Calu3 (cell line): ENCODE measurements around the gene LRTM1. TPM values are rescaled to one million over a fixed set of nuclear protein-coding genes. Genes with fewer than 3 reads are reported as not detected.

Experiments used
- BruUV-seq: library from RNA; stranded (reverse); fragments of 400-500 nt; replicated peaks from 2 replicates; lab custom pipeline; 2021; lab: Mats Ljungman, UMichigan
- CTCF ChIA-PET: fragments of 300-600 bp; sonication (Branson Sonifier 250); formaldehyde crosslinking; loops from one replicate; lab custom pipeline; 2022; ENCODE audit warnings: antibody characterized with exemption; lab: Charles Lee
- DNase-seq: peaks from one replicate; pipeline ENCODE4 v3.0.0; 2022
- H3K27ac Mint-ChIP-seq: one replicate; pipeline ENCODE4 v1.8.0; 2022; ENCODE audit warnings: mixed read lengths; ENCODE audit not compliant: unreplicated experiment
- H3K27me3 Mint-ChIP-seq: one replicate; pipeline ENCODE4 v1.8.0; 2022; ENCODE audit warnings: mixed read lengths; ENCODE audit not compliant: unreplicated experiment
- H3K36me3 Mint-ChIP-seq: one replicate; pipeline ENCODE4 v1.8.0; 2022; ENCODE audit warnings: mild to moderate bottlenecking, moderate library complexity, mixed read lengths; ENCODE audit not compliant: insufficient read depth, unreplicated experiment
- H3K4me1 Mint-ChIP-seq: one replicate; pipeline ENCODE4 v1.8.0; 2022; ENCODE audit warnings: mild to moderate bottlenecking, low read depth, mixed read lengths; ENCODE audit not compliant: unreplicated experiment
- H3K4me3 Mint-ChIP-seq: one replicate; pipeline ENCODE4 v1.8.0; 2022; ENCODE audit warnings: mild to moderate bottlenecking, low read depth, moderate library complexity, mixed read lengths; ENCODE audit not compliant: unreplicated experiment
- H3K9me3 Mint-ChIP-seq: one replicate; pipeline ENCODE4 v1.8.0; 2022; ENCODE audit warnings: low read depth, mixed read lengths; ENCODE audit not compliant: unreplicated experiment
- intact Hi-C: fragments of 100-400 bp; cut with micrococcal nuclease; formaldehyde crosslinking; loops from one replicate; pipeline ENCODE4 v1.10.0; 2022; ENCODE audit not compliant: unreplicated experiment
- total RNA-seq: library from RNA; stranded (reverse); gene quantifications from 2 replicates; pipeline ENCODE4 v1.2.3, GENCODE V29; 2022
- TF ChIP-seq, protein P1 (sequence below): fragments of 200-600 bp; IDR thresholded peaks from one replicate; pipeline ENCODE4 v1.8.0; 2022; ENCODE audit warnings: antibody characterized with exemption; ENCODE audit not compliant: unreplicated experiment

LRTM1 gene
- total RNA-seq, 1 experiment from 2014 or later, result not detected

DNA sequence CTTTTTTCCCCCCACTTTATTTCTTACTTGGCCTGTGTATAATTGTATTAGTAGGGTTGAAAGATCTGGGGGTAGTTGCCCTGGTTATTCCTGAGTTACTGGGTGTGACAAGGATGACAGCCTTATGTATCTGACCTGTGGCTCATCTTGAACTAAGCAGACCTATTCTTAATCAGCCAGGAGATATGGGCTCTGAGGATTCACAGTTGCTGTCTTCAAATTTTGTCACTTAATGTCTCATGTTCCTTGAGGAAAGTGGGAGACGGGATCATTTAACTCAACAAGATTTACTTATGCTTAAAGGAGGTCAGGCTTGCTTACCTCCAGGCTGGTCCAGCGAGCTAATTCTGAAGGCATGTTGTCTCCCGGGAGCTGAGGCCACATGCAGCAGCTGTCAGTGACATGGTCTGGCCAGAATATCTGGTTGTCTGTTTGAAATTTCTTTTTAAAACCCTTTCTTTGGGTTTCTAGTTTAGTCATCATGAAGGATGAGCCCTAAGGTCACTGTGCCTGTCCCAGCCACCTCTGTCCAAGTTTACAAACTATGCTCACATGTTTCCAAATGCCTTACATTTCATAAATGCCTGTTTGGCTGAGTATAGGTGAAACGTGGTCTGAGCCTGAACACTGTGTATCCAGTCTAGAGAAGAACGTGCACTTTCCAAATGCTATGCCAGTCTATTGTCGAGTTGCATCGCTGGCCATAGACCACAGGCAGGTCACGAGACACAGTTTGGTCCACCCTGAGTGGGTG, 26.8 kb downstream of the LRTM1 start:
- Mint-ChIP-seq H3K27me3 (no peaks in the 10 kb centered on the region), H3K36me3 (no peaks in the 10 kb centered on the region), H3K4me1 (no peaks in the 10 kb centered on the region), H3K9me3 (no peaks in the 10 kb centered on the region), H3K27ac (no peak overlapping the region), H3K4me3 (no peak overlapping the region)
- intact Hi-C loops, result no loop called here
- DNase-seq, result no peak
- CTCF ChIA-PET, result no interaction called here
- TF ChIP-seq, protein P1, sequence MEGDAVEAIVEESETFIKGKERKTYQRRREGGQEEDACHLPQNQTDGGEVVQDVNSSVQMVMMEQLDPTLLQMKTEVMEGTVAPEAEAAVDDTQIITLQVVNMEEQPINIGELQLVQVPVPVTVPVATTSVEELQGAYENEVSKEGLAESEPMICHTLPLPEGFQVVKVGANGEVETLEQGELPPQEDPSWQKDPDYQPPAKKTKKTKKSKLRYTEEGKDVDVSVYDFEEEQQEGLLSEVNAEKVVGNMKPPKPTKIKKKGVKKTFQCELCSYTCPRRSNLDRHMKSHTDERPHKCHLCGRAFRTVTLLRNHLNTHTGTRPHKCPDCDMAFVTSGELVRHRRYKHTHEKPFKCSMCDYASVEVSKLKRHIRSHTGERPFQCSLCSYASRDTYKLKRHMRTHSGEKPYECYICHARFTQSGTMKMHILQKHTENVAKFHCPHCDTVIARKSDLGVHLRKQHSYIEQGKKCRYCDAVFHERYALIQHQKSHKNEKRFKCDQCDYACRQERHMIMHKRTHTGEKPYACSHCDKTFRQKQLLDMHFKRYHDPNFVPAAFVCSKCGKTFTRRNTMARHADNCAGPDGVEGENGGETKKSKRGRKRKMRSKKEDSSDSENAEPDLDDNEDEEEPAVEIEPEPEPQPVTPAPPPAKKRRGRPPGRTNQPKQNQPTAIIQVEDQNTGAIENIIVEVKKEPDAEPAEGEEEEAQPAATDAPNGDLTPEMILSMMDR, result no peak
- no TSS peak for BruUV-seq

DNA sequence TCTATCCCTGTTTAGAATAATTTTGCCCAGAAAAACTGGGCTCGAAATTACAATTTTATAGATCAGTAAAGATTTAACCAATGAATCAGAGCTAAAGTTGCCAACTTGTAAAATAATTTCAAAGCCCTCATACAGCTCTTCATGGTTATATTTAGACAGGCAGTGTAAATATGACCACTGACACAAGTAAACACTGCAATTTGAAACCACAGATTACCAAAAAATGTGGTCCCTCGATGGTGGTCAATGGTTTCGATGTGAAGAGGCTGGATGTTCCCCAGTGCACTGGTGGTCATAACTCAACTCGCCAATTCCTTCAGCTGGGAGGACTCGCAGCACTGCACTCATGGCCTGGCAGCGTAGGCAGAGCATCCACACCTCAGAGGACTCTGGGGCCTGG, 28.6 kb downstream of the LRTM1 start:
- DNase-seq, result no peak
- Mint-ChIP-seq H3K27ac (no peak overlapping the region), H3K4me3 (no peak overlapping the region), H3K27me3 (no peaks in the 10 kb centered on the region), H3K9me3 (no peaks in the 10 kb centered on the region), H3K36me3 (no peaks in the 10 kb centered on the region), H3K4me1 (no peaks in the 10 kb centered on the region)
- TF ChIP-seq, protein P1, result no peak
- CTCF ChIA-PET, result no interaction called here
- intact Hi-C loops, result no loop called here
- no TSS peak for BruUV-seq

DNA sequence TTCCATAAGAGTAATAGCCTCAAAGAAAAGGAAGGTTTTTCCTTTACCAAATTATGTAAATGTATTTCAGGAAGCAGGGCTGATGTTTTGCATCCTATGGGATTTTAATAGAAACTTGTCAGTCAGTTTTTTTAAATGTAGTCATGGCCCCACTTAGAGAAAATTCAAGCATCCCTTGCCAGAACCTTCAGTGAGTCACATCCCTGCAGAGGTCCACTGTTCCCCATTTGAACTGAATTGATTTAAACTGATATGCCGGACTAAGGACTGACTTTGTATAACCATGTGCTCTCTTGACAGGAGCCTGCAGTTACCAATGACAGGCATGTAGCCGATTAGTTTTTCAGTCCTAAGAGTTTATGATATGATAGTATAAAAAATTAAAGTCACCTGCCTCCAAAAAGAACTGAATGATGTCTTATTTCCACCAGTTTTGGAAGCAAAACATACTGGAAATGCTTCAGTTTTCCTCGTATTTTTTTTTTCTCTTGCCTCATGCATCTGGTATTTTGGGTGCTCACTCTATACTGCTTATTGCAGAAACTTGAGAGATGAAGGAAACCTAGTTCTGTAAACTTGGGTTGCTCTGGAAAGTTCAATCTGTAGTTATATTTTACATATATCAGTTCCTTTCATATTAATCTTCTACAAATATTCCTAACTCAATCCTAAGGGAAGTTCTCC, 30.7 kb downstream of the LRTM1 start:
- intact Hi-C loops, result no loop called here
- H3K9me3 Mint-ChIP-seq, result no peaks in the 10 kb centered on the region
- DNase-seq, result no peak
- no peaks in the 10 kb centered on the region for H3K27me3 Mint-ChIP-seq
- CTCF ChIA-PET, result interaction anchor here (0.7 kb wide), 1 partner anchor 1260 kb away, joined by 3 read pairs; no protein-coding TSS in a partner anchor
- H3K27ac Mint-ChIP-seq, result no peak overlapping the region
- H3K36me3 Mint-ChIP-seq, result no peaks in the 10 kb centered on the region
- H3K4me3 Mint-ChIP-seq, result no peak overlapping the region
- BruUV-seq, result no TSS peak
- H3K4me1 Mint-ChIP-seq, result no peaks in the 10 kb centered on the region
- TF ChIP-seq, protein P1, result no peak

DNA sequence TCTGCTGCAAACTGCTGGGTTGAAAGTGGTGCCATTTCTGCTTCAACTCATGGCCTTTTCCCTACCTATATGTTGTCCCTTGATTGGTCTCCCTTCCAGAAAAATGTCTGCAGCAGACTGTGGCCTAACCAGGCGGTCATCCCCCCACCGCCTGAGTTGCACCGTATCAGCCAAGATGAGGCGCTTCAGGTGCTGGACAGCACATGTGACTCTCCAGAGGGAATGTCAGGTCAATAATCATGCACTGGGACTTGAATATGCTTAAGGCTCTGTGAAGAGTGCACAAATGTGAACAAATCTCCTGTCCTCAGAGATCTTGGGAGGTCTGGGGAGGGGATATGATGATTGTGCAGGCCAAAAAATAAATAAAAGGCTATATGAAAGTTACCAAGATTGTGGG, 32.2 kb downstream of the LRTM1 start:
- no TSS peak for BruUV-seq
- Mint-ChIP-seq H3K4me1 (no peaks in the 10 kb centered on the region), H3K27ac (no peak overlapping the region), H3K36me3 (no peaks in the 10 kb centered on the region), H3K27me3 (no peaks in the 10 kb centered on the region), H3K4me3 (no peak overlapping the region), H3K9me3 (no peaks in the 10 kb centered on the region)
- CTCF ChIA-PET, result no interaction called here
- intact Hi-C loops, result no loop called here
- no peak for DNase-seq
- TF ChIP-seq, protein P1, result no peak
